GM23338 (cell line): ENCODE data around the gene P4HA1. TPM values are rescaled to one million over a fixed set of nuclear protein-coding genes. Genes with fewer than 3 reads are reported as not detected.

Experiments used
- ATAC-seq: fragments of 200-7000 bp; cut with Tn5 transposase; 3 replicates; pipeline ENCODE4 v1.9.1; 2020
- DNase-seq: peaks from one replicate; pipeline ENCODE4 v3.0.0-alpha.2; 2015; ENCODE audit warnings: low spot score
- H2AFZ ChIP-seq: fragments of 200-600 bp; sonication (generic); 2 replicates; pipeline ENCODE4 v1.8.0; 2016; ENCODE audit warnings: antibody characterized with exemption, mild to moderate bottlenecking, moderate library complexity
- H3F3A ChIP-seq: fragments of 200-600 bp; sonication (generic); replicated peaks from 2 replicates; pipeline ENCODE4 v1.8.0; 2017; ENCODE audit warnings: antibody characterized with exemption, mixed run types, low read depth
- H3K27ac ChIP-seq: fragments of 200-600 bp; sonication (generic); 2 replicates; pipeline ENCODE4 v1.6.1; 2016; ENCODE audit warnings: low read depth
- H3K27me3 ChIP-seq: fragments of 200-600 bp; sonication (generic); 2 replicates; pipeline ENCODE4 v1.8.0; 2016; ENCODE audit warnings: mild to moderate bottlenecking, mixed run types, moderate library complexity; ENCODE audit not compliant: insufficient read depth
- H3K36me3 ChIP-seq: fragments of 200-600 bp; sonication (generic); 2 replicates; pipeline ENCODE4 v1.8.0; 2016; ENCODE audit warnings: mild to moderate bottlenecking; ENCODE audit not compliant: insufficient read depth
- H3K4me1 ChIP-seq: fragments of 200-600 bp; sonication (generic); 2 replicates; pipeline ENCODE4 v1.8.0; 2016; ENCODE audit warnings: mild to moderate bottlenecking, moderate library complexity; ENCODE audit not compliant: insufficient read depth
- H3K4me2 ChIP-seq: fragments of 200-600 bp; sonication (generic); 2 replicates; pipeline ENCODE4 v1.7.1; 2017; ENCODE audit warnings: mixed run types
- H3K4me3 ChIP-seq: fragments of 200-600 bp; sonication (generic); 2 replicates; pipeline ENCODE4 v1.6.1; 2016; ENCODE audit warnings: mixed run types
- H3K79me2 ChIP-seq: fragments of 200-600 bp; sonication (generic); replicated peaks from 2 replicates; pipeline ENCODE4 v1.8.0; 2017; ENCODE audit warnings: mild to moderate bottlenecking; ENCODE audit not compliant: insufficient read depth
- H3K9me2 ChIP-seq: fragments of 200-600 bp; sonication (generic); 2 replicates; pipeline ENCODE4 v1.8.0; 2017; ENCODE audit not compliant: insufficient read depth
- H4K20me1 ChIP-seq: fragments of 200-600 bp; sonication (generic); replicated peaks from 2 replicates; pipeline ENCODE4 v1.8.0; 2017; ENCODE audit warnings: mild to moderate bottlenecking; ENCODE audit not compliant: insufficient read depth
- H3K27ac Mint-ChIP-seq: 2 replicates; pipeline ENCODE4 v1.8.0; 2020; ENCODE audit warnings: inconsistent platforms, mild to moderate bottlenecking, moderate library complexity, mixed read lengths
- H3K27me3 Mint-ChIP-seq: 3 replicates; pipeline ENCODE4 v1.8.0; 2022; ENCODE audit warnings: low read depth, mild to moderate bottlenecking, moderate library complexity, mixed read lengths, inconsistent platforms; ENCODE audit not compliant: insufficient read depth, poor library complexity
- H3K36me3 Mint-ChIP-seq: 3 replicates; pipeline ENCODE4 v1.8.0; 2021; ENCODE audit warnings: low read depth, mild to moderate bottlenecking, inconsistent platforms, moderate library complexity, mixed read lengths
- H3K4me1 Mint-ChIP-seq: 3 replicates; pipeline ENCODE4 v1.8.0; 2020; ENCODE audit warnings: mild to moderate bottlenecking, inconsistent platforms, mixed read lengths
- H3K4me3 Mint-ChIP-seq: 3 replicates; pipeline ENCODE4 v1.8.0; 2021; ENCODE audit warnings: moderate library complexity, mild to moderate bottlenecking, inconsistent platforms, mixed read lengths
- H3K9me3 Mint-ChIP-seq: 3 replicates; pipeline ENCODE4 v1.8.0; 2020; ENCODE audit warnings: moderate library complexity, mild to moderate bottlenecking, inconsistent platforms, mixed read lengths
- ETS1 ChIP-seq: IDR thresholded peaks from 2 replicates; pipeline ENCODE4 v1.6.1; 2016; ENCODE audit warnings: antibody characterized with exemption
- EZH2 ChIP-seq: fragments of 200-600 bp; sonication (generic); IDR thresholded peaks from one replicate; pipeline ENCODE4 v1.8.0; 2017; ENCODE audit warnings: antibody characterized with exemption, mild to moderate bottlenecking, low read depth; ENCODE audit not compliant: unreplicated experiment
- JUNB ChIP-seq: IDR thresholded peaks from one replicate; pipeline ENCODE4 v1.6.1; 2016; ENCODE audit warnings: antibody characterized with exemption; ENCODE audit not compliant: unreplicated experiment
- NANOG ChIP-seq: IDR thresholded peaks from 2 replicates; pipeline ENCODE4 v1.6.1; 2016; ENCODE audit warnings: antibody characterized with exemption, borderline replicate concordance
- ZNF462 ChIP-seq: fragments of 250-450 bp; sonication (Bioruptor Pico); IDR thresholded peaks from 2 replicates; pipeline ENCODE4 v1.5.0; 2020; ENCODE audit warnings: mild to moderate bottlenecking, moderate library complexity
- polyA plus RNA-seq: library from polyadenylated mRNA; unstranded; fragments of >200 nt; fragmentation: Nextera tagmentation; extraction: Ambion mirVana; gene quantifications from 2 replicates; pipeline ENCODE4 v1.2.1, GENCODE V29; 2016
- total RNA-seq: library from RNA; depleted of rRNA; stranded (reverse); fragments of >200 nt; shearing (Covaris generic); gene quantifications from 2 replicates; pipeline ENCODE4 v1.2.3, GENCODE V29; 2014

P4HA1 gene
- total and polyA plus RNA-seq, 2 experiments from 2014 or later = 26.4 to 27.1 TPM

- TF ChIP-seq ZNF462 (no peak), ETS1 (no peak), EZH2 (no peak)
Observed at GRCh38 chr10:73073627-73074026, 23.0 kb downstream of the P4HA1 start (continued).

- Mint-ChIP-seq H3K27me3 (no peaks in the 10 kb centered on the region), H3K36me3 (no peaks in the 10 kb centered on the region), H3K9me3 (no peaks in the 10 kb centered on the region), H3K4me3 (no peak overlapping the region), H3K4me1 (no peaks in the 10 kb centered on the region), H3K27ac (no peak overlapping the region)
- no peak for DNase-seq
- H3K4me1 ChIP-seq = no peaks in the 10 kb centered on the region
- TF ChIP-seq JUNB = no peak
- TF ChIP-seq NANOG = no peak
- H3K9me2 ChIP-seq = no peaks in the 10 kb centered on the region
- H3K4me3 ChIP-seq = no peak overlapping the region
- H3F3A ChIP-seq = no peaks in the 10 kb centered on the region
- H4K20me1 ChIP-seq = no peaks in the 10 kb centered on the region
- no peak for ATAC-seq
- H3K79me2 ChIP-seq = 0 out of 2 replicates have a peak, but pooled peaks cover under 1% of the 10 kb centered on the region
- no peak overlapping the region for H3K27ac ChIP-seq
- H3K36me3 ChIP-seq = no peaks in the 10 kb centered on the region
- H2AFZ ChIP-seq = no peak overlapping the region
- no peaks in the 10 kb centered on the region for H3K27me3 ChIP-seq
- no peak overlapping the region for H3K4me2 ChIP-seq
Observed at GRCh38 chr10:73065441-73065840, 31.2 kb downstream of the P4HA1 start.
